Activated CD8-positive, alpha-beta T cell treated with anti-CD3 and anti-CD28 coated beads, Interleukin-2, amount 10 ng/mL, durations not matched to agents 7 days and 5 days (primary cell): ENCODE results near the gene E2F7. TPM values are rescaled to one million over a fixed set of nuclear protein-coding genes. Genes with fewer than 3 reads are reported as not detected.
A peak's percentile ranks its signal among the peaks of the same experiment; 100 is the strongest.

Experiments used
- ATAC-seq: fragments of 150-1000 bp; cut with Tn5 transposase; one replicate; pipeline ENCODE4 v1.10.0; 2021; ENCODE audit warnings: moderate library complexity
- CTCF ChIA-PET: fragments of 350-600 bp; sonication (Branson Sonifier 250); formaldehyde crosslinking; loops from one replicate; lab custom pipeline; 2021; ENCODE audit warnings: antibody characterized with exemption; lab: Charles Lee
- POLR2A ChIA-PET: fragments of 350-600 bp; sonication (Branson Sonifier 250); formaldehyde crosslinking; loops from one replicate; lab custom pipeline; 2021; ENCODE audit warnings: antibody characterized with exemption; lab: Charles Lee
- DNase-seq: peaks from one replicate; pipeline ENCODE4 v3.0.0-alpha.2; 2020
- H3K27ac Mint-ChIP-seq: one replicate; pipeline ENCODE4 v1.8.0; 2021; ENCODE audit warnings: mild to moderate bottlenecking, mixed read lengths
- H3K27me3 Mint-ChIP-seq: one replicate; pipeline ENCODE4 v1.8.0; 2021; ENCODE audit warnings: low read depth, mixed read lengths
- H3K36me3 Mint-ChIP-seq: one replicate; pipeline ENCODE4 v1.8.0; 2021; ENCODE audit warnings: low read depth, mixed read lengths
- H3K4me1 Mint-ChIP-seq: one replicate; pipeline ENCODE4 v1.8.0; 2021; ENCODE audit warnings: low read depth, mixed read lengths
- H3K4me3 Mint-ChIP-seq: one replicate; pipeline ENCODE4 v1.8.0; 2021; ENCODE audit warnings: mild to moderate bottlenecking, mixed read lengths
- H3K9me3 Mint-ChIP-seq: one replicate; pipeline ENCODE4 v1.8.0; 2022; ENCODE audit warnings: mixed read lengths; ENCODE audit not compliant: insufficient read depth
- total RNA-seq, 2 experiments: library from RNA; stranded (reverse); gene quantifications; one replicate each; pipeline ENCODE4 v1.2.3, GENCODE V29; 2021

E2F7 gene
- total RNA-seq, 2 experiments from 2014 or later: 23.8 to 25.3 TPM

- Mint-ChIP-seq H3K36me3 (peaks cover 72% of the 10 kb centered on the region), H3K27me3 (peaks cover 2% of the 10 kb centered on the region), H3K9me3 (no peaks in the 10 kb centered on the region), H3K4me3 (no peak overlapping the region), H3K27ac (no peak overlapping the region), H3K4me1 (peaks cover 38% of the 10 kb centered on the region)
- ATAC-seq: no peak
- POLR2A ChIA-PET: no interaction called here
- no peak for DNase-seq
- CTCF ChIA-PET: interaction anchor here (1.6 kb wide), 1 partner anchor 50 kb away, joined by 7 read pairs; no protein-coding TSS in a partner anchor
Observed at GRCh38 chr12:77060883-77061240, 4.5 kb downstream of the E2F7 start.

DNA sequence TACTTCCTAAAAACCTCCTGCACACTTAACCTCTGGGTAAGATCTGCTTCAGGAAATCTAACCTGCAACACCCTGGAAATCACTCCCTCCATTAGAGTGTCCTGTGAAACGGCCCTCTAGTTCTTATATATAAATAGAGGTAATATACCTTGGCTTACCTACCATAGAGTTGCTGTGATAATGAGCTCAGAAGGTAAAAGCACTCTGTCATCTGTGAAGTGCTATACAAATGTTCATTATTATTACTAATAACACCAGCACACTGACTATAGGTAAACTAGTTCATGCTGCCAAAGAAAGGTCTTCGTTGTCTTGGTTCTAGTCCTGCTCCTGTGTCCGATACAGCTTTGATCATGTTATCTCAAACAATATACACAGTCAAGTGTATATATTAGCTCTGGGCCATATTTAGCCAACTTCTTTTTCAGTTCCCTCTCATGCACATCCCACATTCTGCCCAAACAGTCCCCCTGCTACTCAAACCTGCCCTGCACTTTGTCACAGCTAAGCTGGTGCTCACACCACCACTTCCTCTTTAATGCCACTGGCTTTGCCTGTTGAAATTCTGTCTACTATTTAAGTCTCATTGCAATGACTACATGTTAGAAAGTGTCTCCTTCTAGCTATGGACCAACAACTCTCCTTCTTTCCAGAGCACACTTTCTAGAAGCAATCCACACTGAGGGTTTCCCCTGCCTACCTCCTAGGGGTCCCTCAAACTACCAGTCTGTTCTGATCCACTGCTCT lies 5.1 kb downstream of the E2F7 start:
- peaks cover 2% of the 10 kb centered on the region for H3K27me3 Mint-ChIP-seq
- ChIA-PET CTCF (interaction anchor here (1.4 to 1.6 kb wide), 2 partner anchors 11 to 49 kb away, joined by 3 to 7 read pairs; no protein-coding TSS in a partner anchor), POLR2A (no interaction called here)
- no peak overlapping the region for H3K4me3 Mint-ChIP-seq
- peaks cover 38% of the 10 kb centered on the region for H3K4me1 Mint-ChIP-seq
- peaks cover 74% of the 10 kb centered on the region for H3K36me3 Mint-ChIP-seq
- no peaks in the 10 kb centered on the region for H3K9me3 Mint-ChIP-seq
- DNase-seq (no peak), ATAC-seq (no peak)
- H3K27ac Mint-ChIP-seq: peak overlapping the region; percentile 28

- Mint-ChIP-seq H3K9me3 (no peaks in the 10 kb centered on the region), H3K36me3 (peaks cover 80% of the 10 kb centered on the region), H3K27ac (no peak overlapping the region), H3K4me3 (no peak overlapping the region), H3K27me3 (no peaks in the 10 kb centered on the region), H3K4me1 (peaks cover 32% of the 10 kb centered on the region)
- ChIA-PET POLR2A (no interaction called here), CTCF (interaction anchor here (0.9 to 1.4 kb wide), 3 partner anchors 8 to 48 kb away, joined by 3 read pairs; no protein-coding TSS in a partner anchor)
- no peak for DNase-seq
- no peak for ATAC-seq
Observed at GRCh38 chr12:77058740-77059139, 6.6 kb downstream of the E2F7 start.

DNA sequence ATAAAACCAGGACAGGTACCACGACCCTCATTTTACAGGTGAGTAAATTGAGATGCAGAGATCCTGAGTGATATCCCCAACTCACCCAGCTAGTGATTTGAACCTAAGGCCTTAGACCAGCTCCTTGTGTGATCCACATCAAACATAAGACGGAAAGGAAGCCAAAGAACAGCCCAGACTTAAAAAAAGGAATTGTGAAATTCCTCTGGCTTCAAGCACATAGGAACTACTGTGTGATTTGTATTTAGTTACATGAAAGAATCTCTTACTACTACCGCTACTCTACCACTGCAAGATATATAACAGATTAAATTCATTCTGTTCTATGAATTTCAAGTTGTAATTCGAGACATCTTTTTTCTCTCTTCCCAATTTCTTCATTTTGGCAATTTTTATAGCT lies 10.5 kb downstream of the E2F7 start:
- no peaks in the 10 kb centered on the region for H3K4me1 Mint-ChIP-seq
- DNase-seq (no peak), ATAC-seq (no peak)
- peaks cover 63% of the 10 kb centered on the region for H3K36me3 Mint-ChIP-seq
- no peaks in the 10 kb centered on the region for H3K9me3 Mint-ChIP-seq
- CTCF ChIA-PET: no interaction called here
- no peak overlapping the region for H3K4me3 Mint-ChIP-seq
- H3K27ac Mint-ChIP-seq: no peak overlapping the region
- no peaks in the 10 kb centered on the region for H3K27me3 Mint-ChIP-seq
- POLR2A ChIA-PET: no interaction called here

GRCh38 chr12:77053259-77053658 lies 12.1 kb downstream of the E2F7 start:
- Mint-ChIP-seq H3K4me3 (no peak overlapping the region), H3K36me3 (peaks cover 61% of the 10 kb centered on the region), H3K4me1 (no peaks in the 10 kb centered on the region), H3K27me3 (no peaks in the 10 kb centered on the region), H3K27ac (no peak overlapping the region), H3K9me3 (no peaks in the 10 kb centered on the region)
- POLR2A ChIA-PET: no interaction called here
- CTCF ChIA-PET: interaction anchor here (0.6 kb wide), 1 partner anchor 70 kb away, joined by 4 read pairs; no protein-coding TSS in a partner anchor
- ATAC-seq: no peak
- DNase-seq: no peak

DNA sequence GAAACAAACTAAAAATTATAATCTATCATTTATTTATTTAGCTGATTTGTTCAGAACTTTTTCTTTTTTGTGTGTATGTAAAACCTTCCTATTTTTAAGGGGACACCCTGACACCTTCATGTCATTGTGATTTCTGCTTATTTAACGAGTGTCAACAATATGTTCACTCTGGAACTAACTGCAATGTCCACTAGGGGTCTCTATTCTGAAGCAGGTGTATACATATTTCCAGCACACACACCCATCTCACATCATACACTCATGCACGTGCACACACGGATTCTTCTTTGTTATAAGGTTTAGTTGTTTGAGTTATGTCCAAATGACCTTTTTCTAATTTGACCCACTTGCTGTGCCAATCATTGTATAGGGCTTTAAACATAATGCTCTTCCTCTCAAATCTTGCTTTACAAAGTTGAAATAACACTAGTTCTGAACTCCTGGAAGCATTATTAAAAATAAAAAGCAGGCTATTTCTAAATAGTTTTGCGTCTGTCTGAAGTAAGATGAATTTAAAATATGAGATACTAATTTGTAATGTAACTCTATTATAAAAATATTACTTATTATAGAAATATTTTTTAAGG lies 15.5 kb downstream of the E2F7 start:
- no peaks in the 10 kb centered on the region for H3K4me1 Mint-ChIP-seq
- ATAC-seq: peak; percentile 89
- no peaks in the 10 kb centered on the region for H3K9me3 Mint-ChIP-seq
- H3K27ac Mint-ChIP-seq: no peak overlapping the region
- CTCF ChIA-PET: interaction anchor here (1.0 to 1.8 kb wide), 7 partner anchors 12 to 276 kb away, joined by 3 to 7 read pairs (median 4); no protein-coding TSS in a partner anchor
- H3K4me3 Mint-ChIP-seq: no peak overlapping the region
- peaks cover 62% of the 10 kb centered on the region for H3K36me3 Mint-ChIP-seq
- no peaks in the 10 kb centered on the region for H3K27me3 Mint-ChIP-seq
- DNase-seq: peak; percentile 31
- POLR2A ChIA-PET: no interaction called here

GRCh38 chr12:77047341-77048109 lies 17.8 kb downstream of the E2F7 start:
- Mint-ChIP-seq H3K36me3 (peaks cover 58% of the 10 kb centered on the region), H3K27me3 (no peaks in the 10 kb centered on the region), H3K9me3 (no peaks in the 10 kb centered on the region)

DNA sequence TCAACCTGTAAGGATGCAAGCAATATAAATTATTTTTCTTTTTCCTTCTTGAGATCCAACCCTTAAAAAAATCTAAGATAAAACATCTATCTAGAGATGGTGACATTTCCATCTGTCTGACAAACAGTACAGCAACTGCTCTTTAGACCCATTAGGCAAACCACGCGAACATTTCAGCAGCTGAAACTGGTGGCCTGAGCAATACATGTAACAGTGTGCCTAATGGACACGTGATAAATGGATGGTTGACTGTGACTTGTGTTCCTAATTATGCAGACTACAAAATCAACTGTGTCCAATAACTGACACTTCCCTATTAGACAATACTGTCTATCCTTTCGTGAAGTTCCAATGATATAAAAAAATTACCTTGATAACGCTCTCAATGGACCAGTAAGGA lies 18.9 kb downstream of the E2F7 start:
- peaks cover 66% of the 10 kb centered on the region for H3K36me3 Mint-ChIP-seq
- H3K9me3 Mint-ChIP-seq: no peaks in the 10 kb centered on the region
- H3K4me1 Mint-ChIP-seq: no peaks in the 10 kb centered on the region
- POLR2A ChIA-PET: no interaction called here
- H3K4me3 Mint-ChIP-seq: no peak overlapping the region
- H3K27ac Mint-ChIP-seq: no peak overlapping the region
- CTCF ChIA-PET: no interaction called here
- H3K27me3 Mint-ChIP-seq: no peaks in the 10 kb centered on the region
- DNase-seq (no peak), ATAC-seq (no peak)

More at GRCh38 chr12:77047341-77048109, 17.8 kb downstream of the E2F7 start:
- ChIA-PET POLR2A (no interaction called here), CTCF (interaction anchor here (1.8 kb wide), 1 partner anchor 36 kb away, joined by 6 read pairs; no protein-coding TSS in a partner anchor)
- DNase-seq (no peak), ATAC-seq (no peak)
- Mint-ChIP-seq H3K4me3 (no peak overlapping the region), H3K4me1 (no peaks in the 10 kb centered on the region), H3K27ac (no peak overlapping the region)

DNA sequence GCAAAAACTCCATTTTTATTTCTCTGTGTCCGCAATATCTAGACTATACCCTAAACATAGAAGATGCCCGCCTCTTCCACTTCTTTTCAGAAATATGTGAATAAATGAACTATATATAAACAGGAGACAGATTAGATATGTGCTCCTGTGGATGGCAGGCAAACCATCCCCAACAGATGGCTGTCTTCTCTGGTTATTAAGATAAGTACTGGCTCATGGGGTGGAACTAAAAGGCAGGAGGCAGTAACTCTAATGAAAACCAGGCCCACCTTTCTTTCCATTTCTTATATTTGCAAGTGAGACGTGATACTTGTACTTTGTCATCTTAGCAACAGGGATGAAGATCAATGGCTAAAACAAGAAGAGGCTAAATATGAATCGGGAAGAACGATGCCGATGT lies 20.2 kb downstream of the E2F7 start:
- Mint-ChIP-seq H3K4me3 (no peak overlapping the region), H3K27ac (no peak overlapping the region), H3K27me3 (no peaks in the 10 kb centered on the region), H3K4me1 (no peaks in the 10 kb centered on the region), H3K36me3 (peaks cover 71% of the 10 kb centered on the region), H3K9me3 (no peaks in the 10 kb centered on the region)
- no peak for DNase-seq
- POLR2A ChIA-PET: no interaction called here
- CTCF ChIA-PET: no interaction called here
- ATAC-seq: no peak

- H3K27me3 Mint-ChIP-seq: no peaks in the 10 kb centered on the region
- ChIA-PET POLR2A (no interaction called here), CTCF (no interaction called here)
- H3K27ac Mint-ChIP-seq: no peak overlapping the region
- H3K36me3 Mint-ChIP-seq: peaks cover 72% of the 10 kb centered on the region
- H3K9me3 Mint-ChIP-seq: no peaks in the 10 kb centered on the region
- ATAC-seq (no peak), DNase-seq (no peak)
- no peak overlapping the region for H3K4me3 Mint-ChIP-seq
- H3K4me1 Mint-ChIP-seq: no peaks in the 10 kb centered on the region
Observed at GRCh38 chr12:77044721-77045120, 20.6 kb downstream of the E2F7 start.

- H3K36me3 Mint-ChIP-seq: peaks cover 74% of the 10 kb centered on the region
- H3K27me3 Mint-ChIP-seq: no peaks in the 10 kb centered on the region
- no peak overlapping the region for H3K27ac Mint-ChIP-seq
- H3K4me3 Mint-ChIP-seq: no peak overlapping the region
- no peaks in the 10 kb centered on the region for H3K4me1 Mint-ChIP-seq
- H3K9me3 Mint-ChIP-seq: peaks cover 9% of the 10 kb centered on the region
- ChIA-PET POLR2A (no interaction called here), CTCF (interaction anchor here (1.1 kb wide), 1 partner anchor 32 kb away, joined by 4 read pairs; no protein-coding TSS in a partner anchor)
- no peak for DNase-seq
- no peak for ATAC-seq
Observed at GRCh38 chr12:77042833-77043232, 22.5 kb downstream of the E2F7 start.
